ENCODE data around the gene CTNNA3.

CTNNA3 gene

GRCh38 chr10:66983475-66983818 lies 712.5 kb downstream of the CTNNA3 start:
- no peaks in the 10 kb centered on the region for H3K4me1 ChIP-seq
- H3K27ac ChIP-seq = no peak overlapping the region
- no peak overlapping the region for H2AFZ ChIP-seq
- H3K4me3 ChIP-seq (ENCODE audit: low read depth, low read length) = no peak overlapping the region
- TF ChIP-seq CTCF (IDR thresholded peaks at IDR 0.05) = no peak
- H3K9me3 ChIP-seq (ENCODE audit: control insufficient read depth, low read length) = no peaks in the 10 kb centered on the region
- no peaks in the 10 kb centered on the region for H3K79me2 ChIP-seq
- no peak overlapping the region for H3K4me2 ChIP-seq (ENCODE audit: low read length)
- no peak overlapping the region for H3K9ac ChIP-seq
- no peaks in the 10 kb centered on the region for H3K27me3 ChIP-seq (ENCODE audit: control insufficient read depth, insufficient read depth, low read length)
- H3K36me3 ChIP-seq (ENCODE audit: control insufficient read depth, insufficient read depth, low read length) = no peaks in the 10 kb centered on the region

DNA sequence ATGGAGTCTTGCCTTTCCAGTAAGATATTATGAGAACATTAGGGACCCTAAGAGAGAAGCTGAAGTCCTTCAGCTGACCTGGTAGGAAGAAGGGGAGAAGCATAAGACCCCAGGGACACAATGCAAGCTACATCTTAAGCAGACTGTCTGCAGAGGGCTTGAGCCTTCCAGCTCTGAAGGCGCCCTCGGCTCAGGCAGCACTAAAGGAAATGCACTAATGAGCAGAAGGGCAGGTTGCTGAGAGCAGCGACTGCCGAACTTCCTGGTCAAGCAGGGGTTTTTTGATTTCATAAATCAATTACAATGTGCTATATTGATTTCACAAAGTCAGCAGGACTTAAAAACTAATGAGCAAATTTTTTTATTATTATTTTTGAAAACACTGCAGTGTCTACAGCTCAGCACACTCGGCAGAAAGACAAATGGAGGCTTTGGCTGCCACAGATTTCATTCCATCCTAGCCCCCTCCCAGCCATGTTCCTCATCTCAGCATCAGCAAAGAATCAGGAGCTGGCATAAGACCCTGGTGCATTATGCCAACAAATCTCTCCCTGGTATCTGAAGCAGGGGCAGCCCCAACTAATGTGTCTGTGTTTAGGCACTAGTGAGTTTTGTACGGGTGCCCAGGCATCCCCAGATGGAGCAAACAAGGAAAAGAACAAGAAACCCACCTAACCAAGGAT lies 713.1 kb downstream of the CTNNA3 start:
- Histone ChIP-seq H2AFZ (no peak overlapping the region), H3K4me2 (ENCODE audit: low read length) (no peak overlapping the region), H3K79me2 (no peaks in the 10 kb centered on the region), H3K36me3 (ENCODE audit: control insufficient read depth, insufficient read depth, low read length) (no peaks in the 10 kb centered on the region), H3K27me3 (ENCODE audit: control insufficient read depth, insufficient read depth, low read length) (no peaks in the 10 kb centered on the region), H3K9ac (no peak overlapping the region), H3K9me3 (ENCODE audit: control insufficient read depth, low read length) (no peaks in the 10 kb centered on the region), H3K4me3 (ENCODE audit: low read depth, low read length) (no peak overlapping the region), H3K4me1 (no peaks in the 10 kb centered on the region), H3K27ac (no peak overlapping the region)
- no peak for TF ChIP-seq CTCF (IDR thresholded peaks at IDR 0.05)

DNA sequence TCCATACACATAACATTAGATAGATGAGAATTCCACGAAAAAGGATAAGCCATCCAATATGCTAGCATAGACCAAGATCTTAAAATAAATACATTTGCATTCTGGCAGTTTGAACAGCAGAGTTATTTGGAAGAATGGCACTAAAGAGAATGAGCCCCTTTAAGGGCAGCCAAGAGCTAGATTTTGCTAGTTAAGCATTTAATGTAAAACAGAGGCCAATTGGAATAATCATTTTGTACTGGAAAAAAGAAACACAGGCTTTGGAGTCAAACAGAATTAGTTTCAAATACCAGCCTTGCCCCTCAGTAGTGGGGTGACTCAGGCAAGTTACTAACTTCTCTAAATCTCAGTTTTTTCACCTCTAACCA lies 714.0 kb downstream of the CTNNA3 start:
- Histone ChIP-seq H3K4me1 (no peaks in the 10 kb centered on the region), H3K79me2 (no peaks in the 10 kb centered on the region), H2AFZ (no peak overlapping the region), H3K4me3 (ENCODE audit: low read depth, low read length) (no peak overlapping the region), H3K4me2 (ENCODE audit: low read length) (no peak overlapping the region), H3K27ac (no peak overlapping the region), H3K9ac (no peak overlapping the region), H3K9me3 (ENCODE audit: control insufficient read depth, low read length) (no peaks in the 10 kb centered on the region), H3K36me3 (ENCODE audit: control insufficient read depth, insufficient read depth, low read length) (no peaks in the 10 kb centered on the region), H3K27me3 (ENCODE audit: control insufficient read depth, insufficient read depth, low read length) (no peaks in the 10 kb centered on the region)
- TF ChIP-seq CTCF (IDR thresholded peaks at IDR 0.05) = no peak

GRCh38 chr10:66981361-66982052 lies 714.5 kb downstream of the CTNNA3 start:
- Histone ChIP-seq H3K9me3 (ENCODE audit: control insufficient read depth, low read length) (no peaks in the 10 kb centered on the region), H3K27me3 (ENCODE audit: control insufficient read depth, insufficient read depth, low read length) (no peaks in the 10 kb centered on the region), H2AFZ (no peak overlapping the region), H3K27ac (no peak overlapping the region), H3K9ac (no peak overlapping the region), H3K4me3 (ENCODE audit: low read depth, low read length) (no peak overlapping the region), H3K4me2 (ENCODE audit: low read length) (no peak overlapping the region), H3K79me2 (no peaks in the 10 kb centered on the region), H3K4me1 (no peaks in the 10 kb centered on the region), H3K36me3 (ENCODE audit: control insufficient read depth, insufficient read depth, low read length) (no peaks in the 10 kb centered on the region)
- no peak for TF ChIP-seq CTCF (IDR thresholded peaks at IDR 0.05)

Measured in parathyroid adenoma (tissue), 2 donors.